ENCODE measurements around the gene VBP1. TPM values are rescaled to one million over a fixed set of nuclear protein-coding genes. Genes with fewer than 3 reads are reported as not detected.

Gene VBP1
- total and polyA plus RNA-seq, 2 of the 8 experiments (the other 6 are each of a cell fraction or from before 2014, with no cell fraction given) = 21.6 to 56.0 TPM

DNA sequence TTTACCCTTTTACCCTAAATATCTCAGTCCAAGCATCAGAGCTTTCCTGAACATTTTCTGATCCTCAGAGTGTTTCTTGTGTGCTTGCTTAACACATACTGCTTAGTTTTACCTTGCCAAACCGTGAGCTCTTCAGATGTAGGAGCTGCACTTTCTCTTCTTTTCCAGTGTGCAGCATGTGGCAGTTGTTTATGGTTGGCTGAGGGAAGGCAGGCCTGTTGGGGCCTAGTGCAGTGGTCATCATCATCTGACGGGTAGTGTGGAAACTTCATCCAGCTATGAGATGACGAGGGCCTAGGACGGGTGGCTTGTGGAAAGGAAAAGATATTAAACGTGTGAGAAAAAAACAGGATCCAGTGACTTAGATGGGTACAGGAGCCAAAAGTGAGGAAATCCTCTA is 21.5 kb downstream of the VBP1 start:
- H3K27me3 ChIP-seq (replicated peaks in 1 of 4; ENCODE audit: control insufficient read depth in 3 of 4, extremely low read depth in 1 of 4, insufficient read depth in 3 of 4, low read length in 3 of 4) = no peaks in the 10 kb centered on the region
- H4K5ac ChIP-seq (ENCODE audit: insufficient read length, low read depth, low read length) = no peak overlapping the region
- peaks cover 2 to 30% (median 9%) of the 10 kb centered on the region in 4 experiments; a peak in 4 of 8 replicates for H3K36me3 ChIP-seq (ENCODE audit: control insufficient read depth in 2 of 4, insufficient read depth in 4 of 4, low read length in 3 of 4)
- no peak overlapping the region for H2AFZ ChIP-seq (ENCODE audit: low read length)
- no peaks in the 10 kb centered on the region for H3K23me2 ChIP-seq (ENCODE audit: low read depth, low read length)
- no peak overlapping the region for H3K4me2 ChIP-seq (ENCODE audit: insufficient read depth in 1 of 2, low read depth in 2 of 2, low read length in 2 of 2)
- 87% methylated on average over 2 of the region's 5 CpGs; no CpG with 5 or more reads in 1 of the 2 experiments for WGBS, 2 experiments (ENCODE audit: extremely low coverage in 1 of 2, insufficient coverage in 1 of 2, insufficient read length in 1 of 2, insufficient replicate concordance in 2 of 2, low coverage in 1 of 2, low lambda C conversion rate in 2 of 2, missing lambda C conversion rate in 1 of 2)
- H3K27ac ChIP-seq (ENCODE audit: low read depth, low read length) = no peak overlapping the region
- no peak overlapping the region for H2AK5ac ChIP-seq (ENCODE audit: low read depth, low read length)
- H3K9ac ChIP-seq (replicated peaks in 1 of 4; ENCODE audit: extremely low read depth in 1 of 4, low read depth in 3 of 4, low read length in 3 of 4) = no peak overlapping the region
- no peak overlapping the region for H2BK120ac ChIP-seq (replicated peaks; ENCODE audit: low read depth, low read length)
- ChIA-PET CTCF (ENCODE audit: partially characterized antibody) (no interaction called here), POLR2A (ENCODE audit: partially characterized antibody) (no interaction called here)
- H2BK15ac ChIP-seq (ENCODE audit: low read length) = no peak overlapping the region
- no peak overlapping the region for H2BK12ac ChIP-seq (ENCODE audit: low read depth, low read length)
- no peak overlapping the region for H3K18ac ChIP-seq (ENCODE audit: extremely low read depth, low read length)
- H3K56ac ChIP-seq (replicated peaks; ENCODE audit: insufficient read length, low read depth, low read length) = no peak overlapping the region
- no peaks in the 10 kb centered on the region for H3K79me2 ChIP-seq (ENCODE audit: control insufficient read depth in 1 of 2, insufficient read depth in 2 of 2, low read length in 2 of 2)
- no peak overlapping the region for H3K14ac ChIP-seq (ENCODE audit: insufficient read length)
- no peak overlapping the region for H3K4ac ChIP-seq (replicated peaks; ENCODE audit: insufficient read length, low read depth, low read length)
- FAIRE-seq (no peak), DNase-seq (ENCODE audit: low read depth in 1 of 2, low spot score in 2 of 2) (no peak)
- no peaks in the 10 kb centered on the region for H3K79me1 ChIP-seq (ENCODE audit: low read depth, low read length)
- no peak overlapping the region for H2BK5ac ChIP-seq (ENCODE audit: low read depth, low read length)
- H3K4me3 ChIP-seq (ENCODE audit: extremely low read depth in 1 of 4, insufficient read depth in 2 of 4, low read depth in 3 of 4, low read length in 4 of 4) = no peak overlapping the region
- H3K9me3 ChIP-seq (ENCODE audit: insufficient read depth in 2 of 2, low read depth in 1 of 2, low read length in 1 of 2) = no peaks in the 10 kb centered on the region
- no peak overlapping the region for H4K91ac ChIP-seq (replicated peaks; ENCODE audit: insufficient read length, low read length)
- H4K20me1 ChIP-seq (replicated peaks in 1 of 2; ENCODE audit: control insufficient read depth in 1 of 2, insufficient read depth in 2 of 2, low read length in 2 of 2) = peaks cover 0 to 3% of the 10 kb centered on the region in 2 experiments
- no peak overlapping the region for H4K8ac ChIP-seq (ENCODE audit: extremely low read depth, insufficient read depth, low read length)
- no peak for TF ChIP-seq SIX5 (IDR thresholded peaks at IDR 0.05; ENCODE audit: low read depth, low read length)
- TF ChIP-seq MAFK (IDR thresholded peaks at IDR 0.05; ENCODE audit: low read depth, low read length) = no peak
- TF ChIP-seq RBBP5 (IDR thresholded peaks at IDR 0.05; ENCODE audit: borderline replicate concordance, low read depth, low read length) = no peak
- TF ChIP-seq ZNF274 (IDR thresholded peaks at IDR 0.05; ENCODE audit: borderline replicate concordance, extremely low read depth, low read length) = no peak
- TF ChIP-seq EGR1 (IDR thresholded peaks at IDR 0.05; ENCODE audit: borderline replicate concordance, low read depth, low read length) = no peak
- no peak for TF ChIP-seq BCL11A (IDR thresholded peaks at IDR 0.05; ENCODE audit: low read depth in 2 of 2, low read length in 2 of 2)
- no peak for TF ChIP-seq TCF12 (IDR thresholded peaks at IDR 0.05; ENCODE audit: low read depth, low read length)
- no peak for TF ChIP-seq BACH1 (IDR thresholded peaks at IDR 0.05; ENCODE audit: low read length)
- TF ChIP-seq, protein P1, sequence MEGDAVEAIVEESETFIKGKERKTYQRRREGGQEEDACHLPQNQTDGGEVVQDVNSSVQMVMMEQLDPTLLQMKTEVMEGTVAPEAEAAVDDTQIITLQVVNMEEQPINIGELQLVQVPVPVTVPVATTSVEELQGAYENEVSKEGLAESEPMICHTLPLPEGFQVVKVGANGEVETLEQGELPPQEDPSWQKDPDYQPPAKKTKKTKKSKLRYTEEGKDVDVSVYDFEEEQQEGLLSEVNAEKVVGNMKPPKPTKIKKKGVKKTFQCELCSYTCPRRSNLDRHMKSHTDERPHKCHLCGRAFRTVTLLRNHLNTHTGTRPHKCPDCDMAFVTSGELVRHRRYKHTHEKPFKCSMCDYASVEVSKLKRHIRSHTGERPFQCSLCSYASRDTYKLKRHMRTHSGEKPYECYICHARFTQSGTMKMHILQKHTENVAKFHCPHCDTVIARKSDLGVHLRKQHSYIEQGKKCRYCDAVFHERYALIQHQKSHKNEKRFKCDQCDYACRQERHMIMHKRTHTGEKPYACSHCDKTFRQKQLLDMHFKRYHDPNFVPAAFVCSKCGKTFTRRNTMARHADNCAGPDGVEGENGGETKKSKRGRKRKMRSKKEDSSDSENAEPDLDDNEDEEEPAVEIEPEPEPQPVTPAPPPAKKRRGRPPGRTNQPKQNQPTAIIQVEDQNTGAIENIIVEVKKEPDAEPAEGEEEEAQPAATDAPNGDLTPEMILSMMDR (IDR thresholded peaks at IDR 0.05; ENCODE audit: control extremely low read depth in 1 of 3, insufficient read depth in 1 of 3, low read depth in 1 of 3, low read length in 3 of 3) = no peak
- H3K4me1 ChIP-seq (replicated peaks in 1 of 4; ENCODE audit: control insufficient read depth in 3 of 4, insufficient read depth in 4 of 4, low read length in 3 of 4) = no peaks in the 10 kb centered on the region
- H2BK20ac ChIP-seq (ENCODE audit: low read length) = no peak overlapping the region
- H3K23ac ChIP-seq (ENCODE audit: insufficient read length) = no peak overlapping the region

Measured in H1 (cell line).